BJ (cell line): ENCODE results near the gene GTF3C1. TPM values are rescaled to one million over a fixed set of nuclear protein-coding genes. Genes with fewer than 3 reads are reported as not detected.
"Not testable (repeated sequence)": the region's sequence is repeated elsewhere in the genome, so short reads cannot be mapped to it uniquely, and the experiment has no call there.

ENCODE experiments used
- CTCF ChIA-PET: fragments of 350-600 bp; formaldehyde crosslinking; extraction: SDS; loops from one replicate; lab custom pipeline; 2021; ENCODE audit warnings: antibody characterized with exemption, inconsistent platforms; lab: Yijun Ruan, JAX
- POLR2A ChIA-PET: fragments of 300-600 bp; sonication (Branson Sonifier 250); formaldehyde crosslinking; extraction: SDS; loops from one replicate; lab custom pipeline; 2021; ENCODE audit warnings: antibody characterized with exemption; lab: Charles Lee
- DNase-seq: peaks from one replicate; pipeline ENCODE4 v3.0.0-alpha.2; 2011; ENCODE audit warnings: low read depth
- H3K27me3 ChIP-seq: 2 replicates; pipeline ENCODE4 v1.6.0; 2011; ENCODE audit warnings: low read length; ENCODE audit not compliant: control insufficient read depth, insufficient read depth
- H3K36me3 ChIP-seq: 2 replicates; pipeline ENCODE4 v1.5.1; 2011; ENCODE audit warnings: low read length; ENCODE audit not compliant: control insufficient read depth, insufficient read depth
- H3K4me3 ChIP-seq: 2 replicates; pipeline ENCODE4 v1.5.1; 2011; ENCODE audit warnings: low read depth, mild to moderate bottlenecking, control low read depth, low read length
- polyA plus RNA-seq: library from polyadenylated mRNA; depleted of rRNA; stranded (reverse); fragments of >200 nt; gene quantifications from 2 replicates; pipeline ENCODE4 v1.2.3, GENCODE V29; 2011
- TF ChIP-seq, protein P1 (sequence below): IDR thresholded peaks from 2 replicates; pipeline ENCODE4 v1.5.1; 2011; ENCODE audit warnings: low read depth, mild to moderate bottlenecking, control low read depth, inconsistent platforms, low read length, moderate library complexity; ENCODE audit not compliant: insufficient read depth

The GTF3C1 gene
- polyA plus RNA-seq, 1 experiment = 35.8 TPM

- TF ChIP-seq, protein P1, sequence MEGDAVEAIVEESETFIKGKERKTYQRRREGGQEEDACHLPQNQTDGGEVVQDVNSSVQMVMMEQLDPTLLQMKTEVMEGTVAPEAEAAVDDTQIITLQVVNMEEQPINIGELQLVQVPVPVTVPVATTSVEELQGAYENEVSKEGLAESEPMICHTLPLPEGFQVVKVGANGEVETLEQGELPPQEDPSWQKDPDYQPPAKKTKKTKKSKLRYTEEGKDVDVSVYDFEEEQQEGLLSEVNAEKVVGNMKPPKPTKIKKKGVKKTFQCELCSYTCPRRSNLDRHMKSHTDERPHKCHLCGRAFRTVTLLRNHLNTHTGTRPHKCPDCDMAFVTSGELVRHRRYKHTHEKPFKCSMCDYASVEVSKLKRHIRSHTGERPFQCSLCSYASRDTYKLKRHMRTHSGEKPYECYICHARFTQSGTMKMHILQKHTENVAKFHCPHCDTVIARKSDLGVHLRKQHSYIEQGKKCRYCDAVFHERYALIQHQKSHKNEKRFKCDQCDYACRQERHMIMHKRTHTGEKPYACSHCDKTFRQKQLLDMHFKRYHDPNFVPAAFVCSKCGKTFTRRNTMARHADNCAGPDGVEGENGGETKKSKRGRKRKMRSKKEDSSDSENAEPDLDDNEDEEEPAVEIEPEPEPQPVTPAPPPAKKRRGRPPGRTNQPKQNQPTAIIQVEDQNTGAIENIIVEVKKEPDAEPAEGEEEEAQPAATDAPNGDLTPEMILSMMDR = no peak
- no peaks in the 10 kb centered on the region for H3K27me3 ChIP-seq
- no peaks in the 10 kb centered on the region for H3K36me3 ChIP-seq
- ChIA-PET POLR2A (no interaction called here), CTCF (no interaction called here)
- DNase-seq = no peak
- H3K4me3 ChIP-seq = no peak overlapping the region
Measured at GRCh38 chr16:27439271-27440018, 110.3 kb downstream of the GTF3C1 start.

- no peaks in the 10 kb centered on the region for H3K27me3 ChIP-seq
- CTCF ChIA-PET = interaction anchor here (0.6 to 1.2 kb wide), 2 partner anchors 283 to 1591 kb away, joined by 4 read pairs; no protein-coding TSS in a partner anchor
- POLR2A ChIA-PET = no interaction called here
- no peak for DNase-seq
- no peak overlapping the region for H3K4me3 ChIP-seq
- no peaks in the 10 kb centered on the region for H3K36me3 ChIP-seq
- TF ChIP-seq, protein P1 = no peak
Measured at GRCh38 chr16:27437946-27438345, 111.8 kb downstream of the GTF3C1 start.

DNA sequence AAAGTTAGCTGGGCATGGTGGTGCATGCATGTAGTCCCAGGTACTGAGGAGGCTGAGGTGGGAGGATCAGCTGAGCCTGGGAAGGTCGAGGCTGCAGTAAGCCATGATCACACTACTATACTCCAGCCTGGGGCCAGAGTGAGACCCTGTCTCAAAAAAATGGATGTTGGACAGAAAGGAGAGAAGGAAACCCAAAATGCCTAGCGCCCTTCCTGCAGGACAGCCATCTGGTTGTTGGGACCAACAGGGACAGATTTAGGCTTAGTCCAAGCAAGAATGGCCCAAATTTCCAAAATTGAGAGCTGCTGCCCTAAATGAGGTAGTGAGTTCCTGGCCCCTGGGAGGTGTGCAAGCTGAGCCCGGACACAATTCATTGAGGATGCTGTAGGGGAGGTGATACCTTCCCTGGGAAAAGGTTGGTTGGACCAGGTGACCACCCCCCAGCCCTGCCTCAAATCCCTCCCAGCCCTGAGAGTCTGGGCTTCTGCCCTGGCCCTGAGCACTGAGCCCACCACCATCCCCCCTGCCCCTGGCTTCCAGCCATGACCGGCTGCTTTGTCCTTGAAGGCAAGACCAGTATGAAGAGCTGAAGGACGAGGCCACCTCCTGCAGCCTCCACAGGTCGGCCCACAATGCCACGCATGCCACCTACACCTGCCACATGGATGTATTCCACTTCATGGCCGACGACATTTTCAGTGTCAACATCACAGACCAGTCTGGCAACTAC lies 112.6 kb downstream of the GTF3C1 start:
- DNase-seq = no peak
- Histone ChIP-seq H3K27me3 (no peaks in the 10 kb centered on the region), H3K36me3 (no peaks in the 10 kb centered on the region), H3K4me3 (no peak overlapping the region)
- TF ChIP-seq, protein P1 = no peak
- POLR2A ChIA-PET = no interaction called here
- CTCF ChIA-PET = interaction anchor here (0.6 to 1.2 kb wide), 2 partner anchors 196 to 282 kb away, joined by 3 to 4 read pairs; no protein-coding TSS in a partner anchor

DNA sequence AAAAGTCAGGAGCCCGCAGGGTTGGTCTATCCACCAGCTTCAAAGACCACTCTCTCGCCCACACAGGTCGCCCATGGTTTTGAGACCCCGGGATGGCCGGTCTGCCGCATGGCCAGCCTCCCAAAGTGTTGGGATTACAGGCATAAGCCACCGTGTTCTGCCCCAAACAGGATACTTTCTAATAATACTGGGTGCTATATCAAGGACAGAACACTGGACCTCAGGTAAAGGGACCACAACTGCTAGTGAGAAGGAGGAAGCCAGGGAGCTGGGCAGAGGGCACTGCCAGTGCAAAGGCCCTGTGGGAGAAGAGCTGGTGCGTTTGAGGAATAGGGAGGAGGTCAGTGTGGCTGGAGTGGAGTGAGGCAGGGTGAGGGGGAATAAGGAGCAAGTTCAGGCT lies 113.6 kb downstream of the GTF3C1 start:
- H3K36me3 ChIP-seq = no peaks in the 10 kb centered on the region
- no peak overlapping the region for H3K4me3 ChIP-seq
- ChIA-PET POLR2A (no interaction called here), CTCF (no interaction called here)
- no peak for DNase-seq
- TF ChIP-seq, protein P1 = no peak
- no peaks in the 10 kb centered on the region for H3K27me3 ChIP-seq

DNA sequence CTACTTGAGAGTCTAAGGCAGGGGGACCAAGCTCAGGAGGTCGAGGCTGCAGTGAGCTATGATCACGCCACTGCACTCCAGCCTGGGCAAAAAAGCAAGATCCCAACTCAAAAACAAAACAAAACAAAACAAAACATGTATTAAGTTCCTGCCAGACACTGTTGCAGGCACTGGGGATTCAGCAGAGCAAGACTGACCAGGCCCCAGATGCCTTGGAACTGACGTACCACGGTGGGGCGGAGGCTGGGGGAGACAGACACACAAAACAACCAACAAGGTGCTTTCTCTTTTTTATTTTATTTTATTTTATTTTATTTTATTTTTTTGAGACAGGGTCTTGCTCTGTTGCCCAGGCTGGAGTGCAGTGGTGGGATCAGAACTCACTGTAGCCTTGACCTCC lies 114.6 kb downstream of the GTF3C1 start:
- CTCF ChIA-PET, POLR2A ChIA-PET: not testable (repeated sequence)

More for the DNA sequence above, 114.6 kb downstream of the GTF3C1 start:
- not testable (repeated sequence) for H3K36me3 ChIP-seq, H3K27me3 ChIP-seq, H3K4me3 ChIP-seq, DNase-seq
